GM10248 (cell line): Measurements from ENCODE around the gene PDE6A.

ENCODE experiments used
- CTCF ChIA-PET: fragments of 300-600 bp; sonication (Branson Sonifier 250); formaldehyde crosslinking; extraction: SDS; loops from one replicate; lab custom pipeline; 2021; ENCODE audit warnings: antibody characterized with exemption; lab: Yijun Ruan, JAX
- POLR2A ChIA-PET: fragments of 350-650 bp; sonication (Branson Sonifier 250); formaldehyde crosslinking; extraction: SDS; loops from one replicate; lab custom pipeline; 2020; ENCODE audit warnings: antibody characterized with exemption; lab: Yijun Ruan, JAX
- DNase-seq: peaks from one replicate; pipeline ENCODE4 v3.0.0; 2012; ENCODE audit errors: extremely low spot score
- CTCF ChIP-seq: IDR thresholded peaks from 2 replicates; pipeline ENCODE4 v1.5.1; 2012; ENCODE audit warnings: mild to moderate bottlenecking, low read depth; ENCODE audit errors: extremely low read depth, missing control alignments, control extremely low read depth

PDE6A gene

GRCh38 chr5:149931992-149932436, 12.6 kb downstream of the PDE6A start:
- CTCF ChIA-PET: no interaction called here
- TF ChIP-seq CTCF: no peak
- POLR2A ChIA-PET: no interaction called here
- DNase-seq: no peak

GRCh38 chr5:149930749-149931574, 13.6 kb downstream of the PDE6A start:
- no peak for TF ChIP-seq CTCF
- ChIA-PET CTCF (interaction anchor here (1.7 kb wide), 1 partner anchor 9 kb away, joined by 4 read pairs; no protein-coding TSS in a partner anchor), POLR2A (no interaction called here)
- no peak for DNase-seq

GRCh38 chr5:149930043-149930748, 14.4 kb downstream of the PDE6A start:
- no peak for DNase-seq
- ChIA-PET CTCF (interaction anchor here (1.7 kb wide), 1 partner anchor 9 kb away, joined by 4 read pairs; no protein-coding TSS in a partner anchor), POLR2A (no interaction called here)
- no peak for TF ChIP-seq CTCF

- POLR2A ChIA-PET: no interaction called here
- TF ChIP-seq CTCF: no peak
- CTCF ChIA-PET: no interaction called here
- no peak for DNase-seq
Observed at GRCh38 chr5:149924486-149924885, 20.1 kb downstream of the PDE6A start.

GRCh38 chr5:149922950-149923349, 21.6 kb downstream of the PDE6A start:
- CTCF ChIA-PET: interaction anchor here (0.7 to 1.5 kb wide), 4 partner anchors 10 to 266 kb away, joined by 3 read pairs; no protein-coding TSS in a partner anchor
- POLR2A ChIA-PET: no interaction called here

More at GRCh38 chr5:149922950-149923349, 21.6 kb downstream of the PDE6A start:
- no peak for TF ChIP-seq CTCF
- DNase-seq: no peak
